NCI-H1436 (cell line): ENCODE data around the gene KRT34.
"Not testable (repeated sequence)": the region's sequence is repeated elsewhere in the genome, so short reads cannot be mapped to it uniquely, and the experiment has no call there.

Experiments
- DNase-seq: peaks from one replicate; lab custom pipeline; 2025; lab: John Stamatoyannopoulos, UW

KRT34 gene

DNA sequence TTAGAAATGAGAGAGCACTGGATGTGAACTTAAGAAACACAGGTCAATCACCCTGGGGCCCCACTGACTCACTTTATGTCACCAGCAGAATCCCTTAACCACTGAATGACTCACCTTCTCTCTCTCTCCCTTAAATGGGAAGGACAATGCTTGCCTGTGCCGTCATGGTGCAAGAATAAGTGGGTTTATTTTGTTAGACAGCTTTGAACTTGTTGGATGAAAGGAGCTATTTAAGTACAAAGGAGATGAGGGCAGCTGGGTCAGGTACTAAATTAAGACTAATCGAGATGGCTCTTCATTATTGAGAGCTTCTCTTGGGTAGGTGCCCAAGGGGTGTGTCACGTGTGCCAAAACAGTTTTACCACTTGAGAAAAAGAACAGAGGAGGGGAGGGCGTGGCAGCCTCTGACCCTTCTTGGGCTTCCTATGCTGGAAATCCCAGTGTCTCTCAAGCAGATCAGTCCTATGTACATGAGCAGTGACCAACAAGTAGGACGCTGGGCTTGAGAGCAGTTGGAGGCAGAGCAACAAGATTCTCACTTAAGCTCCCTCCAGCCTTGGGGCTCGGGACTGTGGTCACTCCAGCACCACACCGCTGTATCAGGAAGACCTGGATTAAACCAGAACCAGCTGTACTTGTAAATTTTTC, 22.0 kb upstream of the KRT34 start:
- DNase-seq, result no peak

GRCh38 chr17:41403404-41404023, 21.4 kb upstream of the KRT34 start:
- no peak for DNase-seq

DNA sequence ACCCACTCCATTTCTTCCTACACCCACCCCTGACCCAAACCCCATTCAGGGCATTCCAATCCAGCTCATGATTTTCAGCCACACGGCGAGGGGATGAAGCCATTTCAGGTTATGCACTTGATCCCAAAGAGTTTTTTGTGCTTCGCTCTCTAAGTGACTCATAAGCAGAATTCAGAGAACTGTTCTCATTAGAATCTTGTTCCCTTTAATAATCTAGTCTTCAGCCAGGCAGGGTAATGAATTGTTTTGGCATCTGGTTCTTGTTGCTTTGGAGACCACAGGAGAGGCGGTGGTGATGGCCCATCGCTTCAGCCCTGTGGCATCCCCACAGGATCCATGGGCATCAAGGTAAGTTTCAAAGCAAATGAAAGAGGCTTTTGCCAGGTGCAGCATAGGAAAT, 20.1 kb upstream of the KRT34 start:
- no peak for DNase-seq

- DNase-seq, result no peak
These were observed 15.0 kb upstream of the KRT34 start, which contains the start of gene KRT31 for GRCh38 chr17:41396996-41397660. KRT31 (minus strand) TSS chr17:41397608; CDS start chr17:41397539, 69 bp downstream.

DNA sequence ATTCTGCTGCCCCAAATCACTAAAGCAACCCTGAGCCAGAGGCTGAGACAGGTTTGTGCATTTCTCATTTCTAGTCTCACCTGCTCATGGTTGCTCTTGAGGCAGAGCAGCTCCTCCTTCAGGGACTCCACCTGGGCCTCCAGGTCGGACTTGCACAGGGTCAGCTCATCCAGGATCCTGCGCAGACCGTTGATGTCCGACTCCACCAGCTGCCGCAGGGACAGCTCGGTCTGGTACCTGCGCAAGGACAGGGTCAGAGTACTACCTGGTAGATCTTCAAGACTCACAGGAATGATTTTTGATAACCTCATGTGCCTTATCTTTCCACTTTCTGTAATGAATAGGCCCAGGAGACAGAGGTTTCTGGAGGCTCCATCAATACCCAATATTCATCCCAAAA, 14.2 kb upstream of the KRT34 start:
- no peak for DNase-seq

GRCh38 chr17:41395611-41396010, 13.5 kb upstream of the KRT34 start:
- DNase-seq, result no peak

DNA sequence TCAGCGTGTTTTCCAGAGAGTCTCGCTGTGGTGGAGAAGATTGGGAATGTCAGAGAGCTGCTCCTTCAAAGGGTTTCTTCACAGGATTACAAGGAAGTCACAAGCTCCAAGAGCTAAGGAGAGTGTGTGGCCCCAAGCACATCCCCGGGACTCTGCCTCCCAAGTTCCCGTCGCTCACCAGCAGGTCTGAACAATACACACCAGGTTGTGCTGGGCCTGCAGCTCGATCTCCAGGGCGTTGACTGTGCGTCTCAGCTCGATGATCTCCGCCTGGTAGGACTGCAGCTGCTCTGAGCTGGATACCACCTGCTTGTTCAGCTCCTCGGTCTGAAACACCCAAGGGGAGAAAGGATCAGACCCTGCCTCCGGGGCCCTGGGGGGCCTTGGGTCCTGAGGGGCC, 12.9 kb upstream of the KRT34 start:
- DNase-seq, result not testable (repeated sequence)

- no peak for DNase-seq
These were observed 12.3 kb upstream of the KRT34 start for GRCh38 chr17:41394254-41394996.

DNA sequence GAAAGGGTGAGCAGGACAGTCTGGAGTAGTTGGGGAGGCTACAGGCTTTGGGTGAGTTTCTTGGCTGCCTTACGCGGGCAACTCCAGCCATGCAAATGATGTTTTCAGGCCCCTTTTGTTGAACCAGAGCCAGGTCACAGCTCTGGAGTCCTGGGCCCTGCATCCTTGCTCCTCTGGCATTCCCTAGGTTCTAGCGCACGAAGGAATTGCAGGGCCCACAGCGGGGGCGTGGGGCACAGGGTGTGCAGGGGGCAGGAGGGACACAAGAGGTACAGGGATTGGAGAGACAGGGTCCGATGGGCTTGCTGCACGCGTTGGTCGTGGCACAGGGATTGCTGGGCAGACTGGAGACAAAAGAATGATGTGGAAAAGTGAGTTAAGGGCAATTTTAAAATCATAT, 11.7 kb upstream of the KRT34 start:
- no peak for DNase-seq

GRCh38 chr17:41393294-41393693, 11.2 kb upstream of the KRT34 start:
- no peak for DNase-seq

- no peak for DNase-seq
These were observed 10.2 kb upstream of the KRT34 start for GRCh38 chr17:41392278-41392677.

GRCh38 chr17:41391535-41391934, 9.4 kb upstream of the KRT34 start:
- DNase-seq, result no peak

DNA sequence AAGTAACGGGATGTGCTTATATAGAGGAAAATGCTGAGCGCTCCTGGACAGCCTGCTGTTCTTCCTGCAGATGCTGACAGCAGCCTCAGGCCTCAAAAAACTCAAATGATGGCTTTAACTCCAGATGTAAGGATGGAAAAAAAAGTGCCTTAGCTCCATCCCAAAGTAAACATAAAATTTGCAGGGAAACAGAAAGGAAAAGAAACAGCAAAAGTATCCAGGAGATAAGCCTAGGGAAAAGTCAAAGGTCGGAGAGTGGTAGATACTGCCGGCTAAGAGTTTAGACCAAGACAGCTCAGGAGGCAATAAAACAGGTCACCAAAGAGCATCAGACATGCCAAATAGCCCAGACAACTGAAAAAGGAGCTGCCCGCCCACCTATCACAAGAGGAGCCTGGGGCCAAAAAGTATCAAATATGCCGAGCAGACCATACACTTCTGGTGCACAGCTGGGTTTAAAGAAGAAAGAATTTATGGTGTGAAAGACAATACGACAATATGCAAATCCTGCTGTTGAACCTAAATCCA, 8.4 kb upstream of the KRT34 start:
- no peak for DNase-seq

DNA sequence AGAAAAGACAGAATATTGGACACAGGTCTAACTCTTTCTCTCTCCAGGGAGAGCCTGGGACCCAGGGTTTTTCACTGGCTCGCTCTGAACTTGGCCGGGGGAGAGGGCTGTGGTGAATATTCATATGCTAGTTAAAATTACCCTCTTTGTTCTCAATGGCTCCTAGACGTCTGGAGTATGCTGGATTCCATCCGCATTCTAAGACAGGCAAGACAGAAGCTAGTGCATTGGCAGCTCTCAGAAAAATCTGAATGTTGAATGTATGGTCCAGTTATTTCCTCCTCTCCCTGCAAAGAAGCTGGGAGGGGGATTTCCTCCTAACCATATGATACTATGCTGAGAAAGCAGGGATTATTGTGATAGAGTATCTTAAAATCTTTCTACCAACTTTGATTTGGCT, 5.6 kb upstream of the KRT34 start:
- no peak for DNase-seq

DNA sequence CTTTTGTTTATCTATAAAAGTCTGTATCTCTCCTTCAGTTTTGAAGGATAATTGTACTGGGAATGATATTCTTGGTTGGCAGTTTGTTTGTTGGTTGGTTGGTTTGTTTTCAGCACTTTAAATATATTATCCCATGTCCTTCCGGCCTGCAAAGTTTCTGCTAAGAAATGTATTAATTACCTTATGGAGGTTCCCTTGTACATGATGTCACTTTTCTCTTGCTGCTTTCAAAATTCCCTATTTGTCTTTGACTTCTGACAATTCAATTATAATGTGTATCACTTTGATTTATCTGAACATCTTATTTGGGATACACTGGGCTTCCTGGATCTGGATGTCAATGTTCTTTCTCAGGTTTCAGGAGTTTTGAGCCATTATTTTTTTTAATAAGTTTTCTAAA, 4.1 kb upstream of the KRT34 start:
- DNase-seq, result no peak

DNA sequence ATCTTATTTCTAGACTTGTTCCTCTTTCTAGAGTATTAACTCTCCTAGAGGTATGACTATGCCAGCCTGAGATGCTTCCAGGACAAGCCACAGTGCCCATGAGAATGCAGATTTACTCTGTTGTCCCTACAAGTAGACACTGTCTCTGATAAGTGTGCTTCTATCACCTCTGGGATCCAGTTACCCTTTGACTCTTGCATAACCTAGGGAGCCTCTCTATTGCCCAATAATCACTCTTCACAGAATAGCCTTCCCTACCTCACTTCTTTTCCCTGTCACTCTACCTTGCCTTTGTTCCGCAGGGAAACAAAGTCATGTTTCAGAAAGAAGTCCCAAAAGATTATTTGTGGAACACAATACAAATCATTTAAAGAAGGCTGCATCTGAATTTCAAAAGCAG, 1.6 kb upstream of the KRT34 start:
- no peak for DNase-seq

GRCh38 chr17:41382394-41382793, 288 bp upstream of the KRT34 start:
- DNase-seq, result no peak

GRCh38 chr17:41380091-41380490, 2.0 kb downstream of the KRT34 start:
- not testable (repeated sequence) for DNase-seq

DNA sequence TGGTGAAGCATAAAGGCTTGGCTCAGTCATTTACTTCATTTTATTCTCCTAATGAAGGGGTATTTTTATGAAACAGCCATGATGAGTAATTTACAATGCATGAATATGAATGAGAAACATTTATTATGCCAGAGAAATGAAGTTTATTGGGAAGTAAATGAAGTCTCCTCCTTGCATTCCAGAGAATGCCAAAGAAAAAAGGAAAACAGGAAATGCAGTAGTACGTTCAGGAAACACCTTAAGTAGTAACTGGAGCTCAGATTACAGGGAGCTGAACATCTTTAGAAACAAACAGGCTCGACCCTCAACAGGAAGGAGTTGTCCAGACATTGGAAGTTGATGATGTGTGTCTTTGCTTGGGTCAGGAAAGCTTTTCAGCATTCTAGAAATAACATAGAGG, 4.6 kb downstream of the KRT34 start:
- no peak for DNase-seq

GRCh38 chr17:41369713-41370112, 12.4 kb downstream of the KRT34 start, which contains the start of gene KRT33B:
KRT33B (minus strand) TSS chr17:41369813; CDS start chr17:41369750, 63 bp downstream.
- no peak for DNase-seq

- DNase-seq, result no peak
These were observed 13.1 kb downstream of the KRT34 start for GRCh38 chr17:41369023-41369422.

DNA sequence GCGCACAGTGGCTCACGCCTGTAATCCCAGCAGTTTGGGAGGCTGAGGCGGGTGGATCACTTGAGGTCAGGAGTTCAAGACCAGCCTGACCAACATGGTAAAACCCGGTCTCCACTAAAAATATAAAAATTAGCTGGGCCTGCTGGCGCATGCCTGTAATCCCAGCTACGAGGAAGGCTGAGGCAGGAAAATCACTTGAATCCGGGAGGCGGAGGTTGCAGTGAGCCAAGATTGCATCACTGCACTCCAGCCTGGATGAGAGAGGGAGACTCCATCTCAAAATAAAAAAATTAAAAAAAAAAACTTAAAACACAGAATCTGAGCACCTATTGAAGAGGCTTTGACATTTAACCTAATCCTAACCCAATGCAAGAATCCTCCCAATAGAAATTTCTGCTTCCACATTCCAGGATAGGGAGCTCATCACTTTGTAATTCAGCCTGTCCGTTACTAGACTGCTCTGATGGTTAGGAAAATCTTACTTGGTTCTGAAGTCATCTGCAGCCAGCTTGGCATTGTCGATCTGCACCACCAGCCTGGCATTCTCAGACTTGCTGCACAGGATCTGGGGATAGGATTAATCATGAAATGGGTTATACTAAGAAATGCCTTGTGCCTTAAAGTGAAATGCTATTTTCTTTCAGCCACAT, 14.6 kb downstream of the KRT34 start:
- DNase-seq, result no peak
